ENCODE data around the gene RHOXF2.
"Not testable (repeated sequence)": the region's sequence is repeated elsewhere in the genome, so short reads cannot be mapped to it uniquely, and the experiment has no call there.

DNA sequence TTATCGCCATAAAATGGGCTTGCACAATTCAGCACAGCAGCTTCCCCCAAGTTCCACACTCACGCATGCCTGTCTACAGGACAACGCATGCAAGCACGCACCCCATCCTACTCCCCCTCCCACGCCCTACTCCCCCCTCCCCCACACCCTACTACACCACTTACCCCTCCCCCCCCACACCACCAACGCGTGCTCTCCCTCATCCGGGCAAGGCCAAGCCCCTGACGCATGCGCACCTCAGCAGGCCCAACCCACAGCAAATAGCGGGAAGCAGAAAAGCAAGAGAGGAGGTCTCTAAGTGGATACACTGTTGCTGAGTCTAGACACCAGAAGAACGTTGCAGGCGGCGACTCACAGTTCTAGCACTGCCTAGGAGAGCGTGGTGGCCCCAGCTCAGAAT is at the start of gene RHOXF2:
- not testable (repeated sequence) for TF ChIP-seq EZH2 (IDR thresholded peaks at IDR 0.05)
- TF ChIP-seq, protein P1, sequence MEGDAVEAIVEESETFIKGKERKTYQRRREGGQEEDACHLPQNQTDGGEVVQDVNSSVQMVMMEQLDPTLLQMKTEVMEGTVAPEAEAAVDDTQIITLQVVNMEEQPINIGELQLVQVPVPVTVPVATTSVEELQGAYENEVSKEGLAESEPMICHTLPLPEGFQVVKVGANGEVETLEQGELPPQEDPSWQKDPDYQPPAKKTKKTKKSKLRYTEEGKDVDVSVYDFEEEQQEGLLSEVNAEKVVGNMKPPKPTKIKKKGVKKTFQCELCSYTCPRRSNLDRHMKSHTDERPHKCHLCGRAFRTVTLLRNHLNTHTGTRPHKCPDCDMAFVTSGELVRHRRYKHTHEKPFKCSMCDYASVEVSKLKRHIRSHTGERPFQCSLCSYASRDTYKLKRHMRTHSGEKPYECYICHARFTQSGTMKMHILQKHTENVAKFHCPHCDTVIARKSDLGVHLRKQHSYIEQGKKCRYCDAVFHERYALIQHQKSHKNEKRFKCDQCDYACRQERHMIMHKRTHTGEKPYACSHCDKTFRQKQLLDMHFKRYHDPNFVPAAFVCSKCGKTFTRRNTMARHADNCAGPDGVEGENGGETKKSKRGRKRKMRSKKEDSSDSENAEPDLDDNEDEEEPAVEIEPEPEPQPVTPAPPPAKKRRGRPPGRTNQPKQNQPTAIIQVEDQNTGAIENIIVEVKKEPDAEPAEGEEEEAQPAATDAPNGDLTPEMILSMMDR (IDR thresholded peaks at IDR 0.05), result not testable (repeated sequence)
